Activated CD4-positive, alpha-beta memory T cell treated with anti-CD3 and anti-CD28 coated beads, Interleukin-2, amount 10 ng/mL, durations not matched to agents 7 days and 5 days (primary cell): ENCODE results near the gene TSC22D3. TPM values are rescaled to one million over a fixed set of nuclear protein-coding genes. Genes with fewer than 3 reads are reported as not detected.

Experiments
- CTCF ChIA-PET: fragments of 350-600 bp; sonication (Branson Sonifier 250); formaldehyde crosslinking; loops from one replicate; lab custom pipeline; 2021; ENCODE audit warnings: antibody characterized with exemption, inconsistent platforms; lab: Charles Lee
- POLR2A ChIA-PET: fragments of 350-600 bp; sonication (Branson Sonifier 250); formaldehyde crosslinking; loops from one replicate; lab custom pipeline; 2021; ENCODE audit warnings: antibody characterized with exemption; lab: Charles Lee
- DNase-seq: peaks from one replicate; pipeline ENCODE4 v3.0.0-alpha.2; 2020
- H3K27ac Mint-ChIP-seq: one replicate; pipeline ENCODE4 v1.8.0; 2021; ENCODE audit warnings: mild to moderate bottlenecking, mixed read lengths
- H3K27me3 Mint-ChIP-seq: one replicate; pipeline ENCODE4 v1.8.0; 2021; ENCODE audit warnings: mixed read lengths
- H3K36me3 Mint-ChIP-seq: one replicate; pipeline ENCODE4 v1.8.0; 2021; ENCODE audit warnings: low read depth, mixed read lengths
- H3K4me1 Mint-ChIP-seq: one replicate; pipeline ENCODE4 v1.8.0; 2021; ENCODE audit warnings: mixed read lengths
- H3K4me3 Mint-ChIP-seq: one replicate; pipeline ENCODE4 v1.8.0; 2021; ENCODE audit warnings: mild to moderate bottlenecking, mixed read lengths
- H3K9me3 Mint-ChIP-seq: one replicate; pipeline ENCODE4 v1.8.0; 2021; ENCODE audit warnings: mixed read lengths
- total RNA-seq, 2 experiments: library from RNA; stranded (reverse); gene quantifications; one replicate each; pipeline ENCODE4 v1.2.3, GENCODE V29; 2021

Gene TSC22D3
- total RNA-seq, 2 experiments from 2014 or later = 112 to 119 TPM

DNA sequence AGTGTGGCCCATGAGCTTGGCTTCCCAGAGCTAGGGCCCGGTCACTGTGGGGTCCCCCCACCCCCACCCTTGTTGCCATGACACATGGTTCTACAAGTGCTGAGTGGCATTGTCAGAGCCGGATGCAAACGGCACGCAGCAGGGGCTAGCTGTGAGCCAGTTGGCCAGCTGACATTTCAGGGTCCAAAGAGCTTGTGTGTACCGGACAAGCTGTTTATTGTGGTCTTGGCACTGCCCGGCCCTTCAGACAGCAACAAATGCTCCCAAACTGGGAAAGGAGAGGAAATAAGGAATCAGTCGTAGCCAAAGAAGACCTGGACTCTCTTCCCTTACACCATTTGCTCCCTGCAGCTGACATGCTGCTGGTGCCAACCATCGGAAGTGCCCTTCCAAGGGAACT lies 36.8 kb downstream of the TSC22D3 start:
- H3K4me1 Mint-ChIP-seq = peaks cover 16% of the 10 kb centered on the region
- DNase-seq = no peak
- ChIA-PET POLR2A (interaction anchor here (0.7 to 4.5 kb wide), 2 partner anchors 22 to 65 kb away, joined by 3 to 36 read pairs; no protein-coding TSS in a partner anchor), CTCF (interaction anchor here (0.6 to 1.0 kb wide), 2 partner anchors 66 to 335 kb away, joined by 3 to 5 read pairs; no protein-coding TSS in a partner anchor)
- no peaks in the 10 kb centered on the region for H3K27me3 Mint-ChIP-seq
- H3K4me3 Mint-ChIP-seq = no peak overlapping the region
- H3K9me3 Mint-ChIP-seq = no peaks in the 10 kb centered on the region
- H3K27ac Mint-ChIP-seq = no peak overlapping the region
- H3K36me3 Mint-ChIP-seq = peaks cover 3% of the 10 kb centered on the region

DNA sequence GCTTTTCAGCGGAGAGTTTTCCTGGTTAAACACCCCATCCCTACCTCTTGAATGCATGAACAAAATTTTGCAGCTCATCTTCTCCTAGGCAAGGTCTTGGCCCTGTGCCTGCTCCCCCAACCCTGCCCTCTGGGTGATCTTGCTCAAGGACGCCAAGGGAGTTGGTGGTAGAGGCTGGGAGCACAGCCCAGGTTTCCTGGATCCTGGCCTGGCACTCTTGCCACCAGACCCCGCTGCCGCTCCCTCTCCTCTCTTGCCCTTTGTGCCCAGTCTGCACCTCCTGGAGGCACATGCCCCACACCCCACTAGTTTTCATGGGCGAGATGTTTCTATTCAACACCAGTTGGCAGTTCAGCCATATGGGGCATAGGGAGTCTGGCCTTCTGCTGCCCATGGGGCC lies 37.3 kb downstream of the TSC22D3 start:
- ChIA-PET POLR2A (interaction anchor here (0.7 kb wide), 1 partner anchor 65 kb away, joined by 3 read pairs; no protein-coding TSS in a partner anchor), CTCF (interaction anchor here (1.0 kb wide), 1 partner anchor 66 kb away, joined by 5 read pairs; no protein-coding TSS in a partner anchor)
- DNase-seq = no peak
- no peaks in the 10 kb centered on the region for H3K27me3 Mint-ChIP-seq
- H3K27ac Mint-ChIP-seq = no peak overlapping the region
- peaks cover 16% of the 10 kb centered on the region for H3K4me1 Mint-ChIP-seq
- no peak overlapping the region for H3K4me3 Mint-ChIP-seq
- peaks cover 3% of the 10 kb centered on the region for H3K36me3 Mint-ChIP-seq
- no peaks in the 10 kb centered on the region for H3K9me3 Mint-ChIP-seq

DNA sequence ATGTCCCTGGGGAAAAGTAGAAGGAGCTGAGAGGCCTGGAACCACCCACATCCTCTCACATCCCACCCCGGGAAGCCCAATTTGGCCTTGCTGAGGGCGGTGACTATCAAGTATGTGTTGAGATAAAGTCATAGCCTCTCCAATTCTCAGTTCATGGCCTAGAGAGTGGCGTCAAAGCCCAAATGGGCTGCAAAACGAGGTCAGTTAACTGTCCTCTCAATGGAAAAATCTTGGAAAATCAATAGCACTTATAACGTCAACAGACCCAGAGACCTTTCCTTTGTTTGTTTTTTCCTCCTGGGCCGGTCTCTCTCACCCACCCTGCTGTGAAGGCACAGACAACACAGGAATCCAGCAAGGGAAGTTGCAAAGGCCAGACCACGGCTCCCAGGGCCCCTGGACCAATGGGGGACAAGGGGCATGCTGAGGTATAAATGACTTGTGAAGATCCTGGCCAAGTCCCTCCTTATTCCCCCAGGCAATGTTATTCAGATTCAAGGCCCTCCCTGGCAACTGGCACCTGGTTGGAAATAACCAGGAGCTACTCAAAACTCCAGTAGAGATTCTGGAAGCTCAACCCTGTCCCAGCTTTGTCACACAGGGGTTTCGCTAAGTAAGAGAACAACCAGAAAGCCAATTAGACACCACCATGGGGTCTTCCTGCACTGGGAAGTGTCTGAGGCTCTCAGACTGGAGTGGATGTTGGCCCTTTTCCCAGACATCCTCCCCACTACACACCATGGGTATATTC lies 38.6 kb downstream of the TSC22D3 start:
- Mint-ChIP-seq H3K36me3 (peaks cover under 1% of the 10 kb centered on the region), H3K27me3 (no peaks in the 10 kb centered on the region), H3K9me3 (no peaks in the 10 kb centered on the region), H3K27ac (no peak overlapping the region), H3K4me3 (no peak overlapping the region), H3K4me1 (peaks cover 8% of the 10 kb centered on the region)
- CTCF ChIA-PET = no interaction called here
- DNase-seq = no peak
- POLR2A ChIA-PET = no interaction called here

DNA sequence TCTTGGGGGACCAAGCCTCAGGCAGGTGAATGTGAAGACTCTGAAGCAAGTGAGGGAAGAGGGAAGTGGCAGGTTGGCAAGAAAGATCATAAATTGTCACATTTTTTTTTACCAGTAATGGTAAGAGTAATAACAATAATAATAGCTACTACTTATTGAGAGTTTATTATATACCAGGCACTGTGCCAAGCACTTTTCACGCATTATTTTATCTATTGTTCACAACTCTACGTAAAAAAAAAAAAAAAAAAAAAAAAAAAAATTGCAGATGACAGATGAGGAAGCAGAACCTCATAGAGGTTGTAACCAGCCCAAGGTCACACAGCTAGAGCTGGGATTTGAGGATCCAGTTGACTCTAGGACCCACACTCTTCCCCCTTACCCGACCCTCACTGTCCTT lies 40.9 kb downstream of the TSC22D3 start:
- Mint-ChIP-seq H3K27ac (no peak overlapping the region), H3K4me3 (no peak overlapping the region), H3K9me3 (no peaks in the 10 kb centered on the region), H3K36me3 (no peaks in the 10 kb centered on the region), H3K4me1 (no peaks in the 10 kb centered on the region), H3K27me3 (no peaks in the 10 kb centered on the region)
- POLR2A ChIA-PET = no interaction called here
- no peak for DNase-seq
- CTCF ChIA-PET = no interaction called here

DNA sequence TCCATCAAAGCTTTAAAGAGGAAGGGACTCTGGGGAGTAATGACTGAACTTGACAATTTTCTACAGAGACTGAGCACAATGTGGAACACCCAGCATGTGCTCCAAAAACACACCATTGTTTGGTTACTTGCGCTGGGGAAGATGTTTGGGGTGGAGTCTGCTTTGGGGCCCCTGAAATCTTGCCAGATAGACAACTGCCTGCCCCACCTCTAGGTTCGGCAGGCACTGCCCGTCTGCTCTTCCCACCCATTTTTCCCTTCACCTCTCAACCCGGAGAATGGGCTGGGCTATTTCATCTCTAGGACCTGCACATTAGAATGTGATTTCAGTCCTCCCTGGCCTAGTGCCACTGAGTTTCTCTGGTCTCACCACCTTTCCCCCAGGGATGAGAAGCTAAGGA lies 41.9 kb downstream of the TSC22D3 start:
- Mint-ChIP-seq H3K4me1 (no peaks in the 10 kb centered on the region), H3K27me3 (no peaks in the 10 kb centered on the region), H3K9me3 (no peaks in the 10 kb centered on the region), H3K36me3 (no peaks in the 10 kb centered on the region), H3K4me3 (no peak overlapping the region), H3K27ac (no peak overlapping the region)
- ChIA-PET CTCF (no interaction called here), POLR2A (no interaction called here)
- no peak for DNase-seq

DNA sequence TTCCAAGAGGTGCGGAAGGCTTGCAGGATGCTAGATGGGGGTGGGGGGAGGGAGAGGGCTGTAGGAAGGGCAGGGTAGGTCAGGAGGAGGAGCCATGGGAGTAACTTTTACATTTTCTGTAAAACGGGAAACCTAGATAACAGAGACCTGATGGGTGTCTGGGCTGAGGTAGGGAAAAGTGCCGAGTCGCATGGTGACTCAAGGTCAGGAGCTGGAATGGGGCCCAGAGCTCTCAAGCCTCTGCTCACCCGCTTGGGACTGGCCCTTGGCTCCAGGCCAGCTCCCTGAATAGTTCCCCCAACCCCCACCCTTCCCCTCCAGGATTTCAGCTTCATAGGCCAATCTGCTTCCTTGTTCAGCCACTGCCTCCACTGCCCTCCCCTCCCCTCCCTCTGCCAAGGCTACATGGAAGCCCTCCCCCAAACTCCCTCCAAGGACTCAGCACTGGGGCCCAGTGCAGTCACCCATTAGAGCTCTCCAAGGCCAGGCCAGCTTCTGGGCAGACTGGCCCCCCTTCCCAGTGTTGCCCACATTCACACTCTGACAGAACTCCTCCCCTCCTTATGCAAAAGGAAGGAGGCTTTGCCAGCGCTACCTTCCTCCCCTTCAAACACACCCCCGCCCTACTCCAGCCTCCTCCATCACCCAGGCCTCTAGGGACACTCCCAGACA lies 43.6 kb downstream of the TSC22D3 start:
- Mint-ChIP-seq H3K4me3 (no peak overlapping the region), H3K27me3 (no peaks in the 10 kb centered on the region), H3K9me3 (no peaks in the 10 kb centered on the region), H3K4me1 (no peaks in the 10 kb centered on the region), H3K36me3 (no peaks in the 10 kb centered on the region), H3K27ac (no peak overlapping the region)
- DNase-seq = no peak
- POLR2A ChIA-PET = interaction anchor here (0.9 kb wide), 1 partner anchor 10 kb away, joined by 3 read pairs; no protein-coding TSS in a partner anchor
- CTCF ChIA-PET = interaction anchor here (1.3 kb wide), 1 partner anchor 59 kb away, joined by 5 read pairs; no protein-coding TSS in a partner anchor

DNA sequence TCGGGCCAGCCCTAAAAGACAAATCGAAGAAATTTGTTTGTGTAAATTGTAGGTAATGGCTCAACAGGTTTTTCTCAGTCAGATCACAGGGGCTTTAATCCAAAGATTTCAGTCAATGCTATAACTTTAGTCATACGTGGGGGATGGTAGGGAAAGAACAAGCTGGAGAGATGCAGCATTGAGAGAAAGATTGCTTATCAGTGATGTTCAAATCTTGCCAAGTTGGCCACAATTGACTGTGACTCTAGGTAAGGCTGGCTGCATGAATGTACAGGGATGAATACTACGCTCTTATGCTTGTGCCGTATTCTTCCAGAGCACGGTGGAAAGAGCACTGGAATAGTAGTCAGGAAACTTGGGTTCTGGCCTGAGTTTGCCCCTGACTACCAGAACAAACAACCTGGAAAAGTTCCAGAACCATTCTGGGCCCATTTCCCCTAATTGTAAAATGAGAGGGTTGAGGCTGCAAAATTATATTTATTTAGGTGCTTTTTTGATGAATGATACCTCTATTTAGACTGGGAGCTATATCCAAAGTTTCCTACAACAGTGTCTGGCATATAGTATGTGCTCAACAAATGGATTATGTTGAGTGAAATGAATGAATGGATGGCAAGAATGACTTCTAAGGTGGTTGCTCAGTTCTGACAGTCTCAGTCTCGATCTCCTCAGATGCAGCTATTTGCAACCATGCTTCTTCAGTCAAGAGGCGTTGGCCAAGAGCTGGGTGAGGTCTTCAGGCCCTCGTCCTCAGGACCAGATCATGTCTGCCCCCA lies 44.4 kb downstream of the TSC22D3 start:
- H3K27ac Mint-ChIP-seq = no peak overlapping the region
- DNase-seq = no peak
- no peaks in the 10 kb centered on the region for H3K4me1 Mint-ChIP-seq
- no peaks in the 10 kb centered on the region for H3K27me3 Mint-ChIP-seq
- ChIA-PET CTCF (interaction anchor here (1.3 kb wide), 1 partner anchor 58 kb away, joined by 5 read pairs; no protein-coding TSS in a partner anchor), POLR2A (interaction anchor here (0.9 kb wide), 1 partner anchor 11 kb away, joined by 3 read pairs; no protein-coding TSS in a partner anchor)
- H3K9me3 Mint-ChIP-seq = no peaks in the 10 kb centered on the region
- H3K4me3 Mint-ChIP-seq = no peak overlapping the region
- H3K36me3 Mint-ChIP-seq = no peaks in the 10 kb centered on the region

DNA sequence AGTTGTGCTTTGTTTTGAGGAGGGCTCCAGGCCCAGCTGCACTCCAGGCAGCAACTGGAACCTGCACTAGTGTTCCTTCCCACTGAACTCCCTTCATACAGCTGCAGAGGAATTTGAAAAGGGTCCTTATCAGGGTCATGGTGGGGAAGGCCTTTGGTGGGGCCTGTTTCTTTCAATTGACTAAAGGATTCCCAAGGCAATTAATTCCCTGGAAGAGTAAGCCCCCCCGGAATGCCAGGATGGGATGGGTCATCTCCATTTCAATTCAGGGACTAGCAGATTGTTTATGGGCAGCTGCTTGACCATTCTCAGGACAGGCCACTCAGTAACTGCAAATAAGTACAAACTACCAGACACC lies 45.3 kb downstream of the TSC22D3 start:
- no peak overlapping the region for H3K4me3 Mint-ChIP-seq
- H3K9me3 Mint-ChIP-seq = no peaks in the 10 kb centered on the region
- CTCF ChIA-PET = no interaction called here
- no peak for DNase-seq
- no peak overlapping the region for H3K27ac Mint-ChIP-seq
- no peaks in the 10 kb centered on the region for H3K4me1 Mint-ChIP-seq
- no peaks in the 10 kb centered on the region for H3K27me3 Mint-ChIP-seq
- POLR2A ChIA-PET = interaction anchor here (1.3 kb wide), 1 partner anchor 13 kb away, joined by 4 read pairs; no protein-coding TSS in a partner anchor
- H3K36me3 Mint-ChIP-seq = no peaks in the 10 kb centered on the region

DNA sequence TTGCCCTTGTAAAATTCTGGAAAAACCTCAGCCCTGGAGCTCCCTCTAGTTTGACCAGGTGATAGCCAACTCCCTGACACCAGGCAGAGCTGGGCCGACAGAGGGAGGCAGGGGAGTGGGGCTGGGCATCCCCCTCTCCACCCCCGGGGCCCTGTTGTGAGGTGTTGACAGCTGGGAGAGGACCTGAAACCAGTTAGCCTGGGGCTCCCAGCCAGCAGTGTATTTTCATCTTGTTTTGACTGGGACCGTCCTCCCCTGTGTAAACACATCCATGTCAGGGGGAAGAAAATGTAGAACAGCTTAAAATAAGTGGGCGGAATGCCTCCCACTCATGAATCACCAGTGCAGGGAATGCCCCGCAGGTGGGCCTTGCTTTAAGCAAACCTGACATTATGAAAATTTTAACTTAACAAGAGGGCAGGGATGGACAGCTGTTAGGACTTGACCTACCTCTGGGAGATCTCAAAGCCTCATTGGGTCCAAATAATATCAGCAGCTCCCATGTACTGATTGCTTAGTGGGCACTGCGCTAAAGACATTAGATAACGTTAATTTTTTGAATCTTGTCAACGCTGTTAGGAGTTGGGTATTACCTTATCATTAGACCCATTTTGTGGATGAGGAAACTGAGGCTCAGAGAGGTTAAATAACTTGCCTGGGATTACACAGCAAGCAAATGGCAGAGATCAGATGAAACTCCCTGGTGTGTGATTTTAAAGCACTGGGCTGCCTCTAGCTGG lies 45.9 kb downstream of the TSC22D3 start:
- ChIA-PET POLR2A (interaction anchor here (1.3 kb wide), 1 partner anchor 13 kb away, joined by 4 read pairs; no protein-coding TSS in a partner anchor), CTCF (interaction anchor here (0.7 kb wide), 1 partner anchor 101 kb away, joined by 3 read pairs; the partner anchor contains the start of gene PRPS1)
- no peaks in the 10 kb centered on the region for H3K4me1 Mint-ChIP-seq
- H3K4me3 Mint-ChIP-seq = no peak overlapping the region
- no peaks in the 10 kb centered on the region for H3K27me3 Mint-ChIP-seq
- H3K27ac Mint-ChIP-seq = no peak overlapping the region
- no peaks in the 10 kb centered on the region for H3K36me3 Mint-ChIP-seq
- H3K9me3 Mint-ChIP-seq = no peaks in the 10 kb centered on the region
- no peak for DNase-seq

DNA sequence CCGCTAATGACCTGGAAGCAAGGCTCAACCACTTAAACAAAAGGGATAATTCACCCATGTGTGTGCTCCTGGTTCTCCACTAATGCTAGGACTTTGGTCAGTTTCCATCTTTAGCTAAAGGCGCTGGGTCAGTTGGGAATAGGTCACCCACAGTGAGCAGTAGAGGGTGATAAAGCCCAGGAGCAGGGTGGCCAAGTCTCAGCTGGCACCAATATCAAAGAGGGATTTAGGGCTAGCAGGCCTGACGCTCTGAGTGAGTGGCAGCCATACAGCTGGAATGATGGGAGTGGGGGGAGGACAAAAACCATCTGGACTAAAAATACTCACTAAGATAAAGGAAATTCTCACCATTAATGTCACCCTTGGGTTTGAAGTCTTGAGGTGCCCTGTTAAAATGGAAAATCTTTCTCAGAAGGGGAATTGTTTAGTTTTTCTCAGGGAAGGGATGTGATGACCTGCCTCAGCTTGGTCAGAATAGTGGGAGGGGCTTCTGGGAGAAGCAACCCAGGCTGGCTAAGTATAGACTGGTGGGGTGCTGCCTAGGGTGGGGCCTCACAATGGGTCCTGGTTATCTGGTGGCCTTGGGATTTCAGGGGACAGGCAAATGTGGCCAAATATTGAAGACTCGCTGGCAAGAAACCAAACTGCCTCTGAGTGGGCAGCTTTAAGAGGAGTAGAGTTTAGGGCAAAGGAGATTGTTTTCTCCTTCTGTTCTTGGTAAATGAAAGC lies 47.1 kb downstream of the TSC22D3 start:
- H3K4me3 Mint-ChIP-seq = no peak overlapping the region
- H3K36me3 Mint-ChIP-seq = no peaks in the 10 kb centered on the region
- no peak for DNase-seq
- ChIA-PET POLR2A (interaction anchor here (1.3 kb wide), 1 partner anchor 12 kb away, joined by 4 read pairs; no protein-coding TSS in a partner anchor), CTCF (no interaction called here)
- H3K4me1 Mint-ChIP-seq = no peaks in the 10 kb centered on the region
- no peak overlapping the region for H3K27ac Mint-ChIP-seq
- H3K27me3 Mint-ChIP-seq = no peaks in the 10 kb centered on the region
- H3K9me3 Mint-ChIP-seq = no peaks in the 10 kb centered on the region

DNA sequence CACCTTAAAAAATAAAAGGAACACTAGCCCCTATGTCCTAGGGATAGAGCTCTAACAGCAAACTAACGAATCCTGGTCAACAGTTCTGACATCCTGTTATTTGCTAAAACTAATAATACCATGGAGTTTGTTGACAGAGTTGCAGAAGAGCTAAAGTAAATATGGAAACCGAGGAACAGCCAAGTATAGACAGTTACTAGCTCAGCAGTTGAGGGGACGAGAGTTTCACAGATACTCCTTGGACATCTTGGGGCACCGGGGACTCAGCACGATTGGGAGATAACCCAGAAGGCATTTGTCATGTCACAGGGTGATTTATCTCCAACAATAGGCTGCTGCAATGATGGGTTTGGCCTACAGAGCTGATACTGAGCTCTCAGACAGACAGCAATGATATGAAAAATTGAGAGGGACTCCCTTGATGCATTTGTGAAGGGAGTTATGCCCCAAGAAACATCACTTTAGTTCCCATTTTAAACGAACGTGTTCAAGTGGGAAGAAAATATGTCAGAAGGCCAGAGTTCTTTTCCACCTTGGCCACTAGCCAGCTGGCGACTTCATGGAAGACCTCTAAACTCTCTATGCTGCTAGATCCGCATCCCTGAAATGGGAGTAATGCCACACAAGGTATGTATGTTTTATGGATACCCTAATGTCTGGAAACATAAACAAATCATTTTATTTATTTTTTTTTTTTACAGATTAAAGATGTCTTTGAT lies 48.6 kb downstream of the TSC22D3 start:
- Mint-ChIP-seq H3K9me3 (no peaks in the 10 kb centered on the region), H3K4me1 (no peaks in the 10 kb centered on the region)

More for the DNA sequence above, 48.6 kb downstream of the TSC22D3 start:
- no peaks in the 10 kb centered on the region for H3K36me3 Mint-ChIP-seq
- POLR2A ChIA-PET = interaction anchor here (1.2 kb wide), 1 partner anchor 10 kb away, joined by 4 read pairs; no protein-coding TSS in a partner anchor
- no peaks in the 10 kb centered on the region for H3K27me3 Mint-ChIP-seq
- no peak overlapping the region for H3K27ac Mint-ChIP-seq
- no peak for DNase-seq
- CTCF ChIA-PET = interaction anchor here (0.7 to 4.1 kb wide), 3 partner anchors 49 to 54 kb away, joined by 3 to 15 read pairs (median 3); partner anchors contain the start of gene NCBP2L
- H3K4me3 Mint-ChIP-seq = no peak overlapping the region
